Mesenteric fat pad (tissue), 1 donor: Measurements from ENCODE around the gene SSB. TPM values are rescaled to one million over a fixed set of nuclear protein-coding genes. Genes with fewer than 3 reads are reported as not detected.
"Not testable (repeated sequence)": the region's sequence is repeated elsewhere in the genome, so short reads cannot be mapped to it uniquely, and the experiment has no call there.

Experiments
- DNase-seq: peaks from one replicate; pipeline ENCODE4 v3.0.0-alpha.2; 2020; ENCODE audit warnings: low spot score
- total RNA-seq: library from RNA; stranded (reverse); fragmentation: NEBNext Ultra II Directional; extraction: Animal tissue kit (Norgen Biotek cat#: 25700); gene quantifications from one replicate; pipeline ENCODE4 v1.2.1, GENCODE V29; 2021
- donor health status: DM: yes; HTN: yes; CAD: no.

The SSB gene
- total RNA-seq, 1 donor from 2014 or later, result 184 TPM

DNA sequence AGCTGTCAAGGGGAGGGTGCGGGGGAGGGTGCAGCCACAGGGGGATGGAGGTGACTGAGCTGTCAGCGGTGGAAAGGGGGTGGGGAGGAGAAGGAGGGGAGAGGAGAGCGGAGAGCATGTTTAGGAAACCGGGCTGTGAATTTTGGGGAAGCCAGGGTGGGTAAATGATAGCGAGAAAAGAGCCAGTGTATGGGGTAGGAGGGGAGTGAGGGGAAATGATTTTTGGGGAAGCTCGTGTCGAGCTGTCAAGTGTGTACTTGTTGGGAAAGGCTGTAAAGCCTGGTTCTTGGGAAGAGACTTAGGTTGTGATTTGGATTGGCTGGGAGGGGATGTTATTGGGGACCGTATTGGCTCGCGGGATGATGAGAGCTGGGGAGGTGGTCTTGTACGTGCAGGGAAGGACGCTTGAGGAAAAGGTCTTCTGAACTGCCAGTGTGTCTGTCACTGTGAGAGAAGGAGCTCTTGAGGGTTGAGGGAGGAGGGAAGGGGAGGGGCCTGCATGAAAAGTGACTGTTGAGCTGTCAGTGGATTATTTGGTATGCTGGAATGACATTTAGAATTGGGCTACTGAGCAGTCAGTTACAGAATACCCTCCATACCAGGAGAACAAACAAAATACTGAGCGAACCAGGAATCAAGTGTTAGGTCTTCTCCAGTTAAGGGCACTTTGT, 29.6 kb downstream of the SSB start:
- DNase-seq, result no peak

DNA sequence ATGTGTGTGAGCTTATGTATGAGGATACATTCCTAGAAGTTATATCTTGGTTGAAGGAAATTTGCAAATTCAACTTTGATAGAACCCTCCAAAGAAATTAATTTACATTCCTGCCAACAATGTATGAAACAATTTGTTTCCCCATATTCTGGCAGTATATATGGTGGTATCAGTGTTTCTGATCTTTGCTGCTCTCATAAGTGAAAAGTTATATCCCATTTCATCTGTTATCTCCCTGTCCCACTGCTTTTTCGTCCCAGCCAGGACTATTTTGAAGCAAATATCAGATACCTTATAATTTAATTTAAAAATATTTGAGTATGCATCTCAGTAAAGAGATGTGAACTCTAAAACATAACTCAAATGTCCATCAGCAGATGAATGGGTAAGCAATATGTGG, 35.7 kb downstream of the SSB start:
- no peak for DNase-seq

DNA sequence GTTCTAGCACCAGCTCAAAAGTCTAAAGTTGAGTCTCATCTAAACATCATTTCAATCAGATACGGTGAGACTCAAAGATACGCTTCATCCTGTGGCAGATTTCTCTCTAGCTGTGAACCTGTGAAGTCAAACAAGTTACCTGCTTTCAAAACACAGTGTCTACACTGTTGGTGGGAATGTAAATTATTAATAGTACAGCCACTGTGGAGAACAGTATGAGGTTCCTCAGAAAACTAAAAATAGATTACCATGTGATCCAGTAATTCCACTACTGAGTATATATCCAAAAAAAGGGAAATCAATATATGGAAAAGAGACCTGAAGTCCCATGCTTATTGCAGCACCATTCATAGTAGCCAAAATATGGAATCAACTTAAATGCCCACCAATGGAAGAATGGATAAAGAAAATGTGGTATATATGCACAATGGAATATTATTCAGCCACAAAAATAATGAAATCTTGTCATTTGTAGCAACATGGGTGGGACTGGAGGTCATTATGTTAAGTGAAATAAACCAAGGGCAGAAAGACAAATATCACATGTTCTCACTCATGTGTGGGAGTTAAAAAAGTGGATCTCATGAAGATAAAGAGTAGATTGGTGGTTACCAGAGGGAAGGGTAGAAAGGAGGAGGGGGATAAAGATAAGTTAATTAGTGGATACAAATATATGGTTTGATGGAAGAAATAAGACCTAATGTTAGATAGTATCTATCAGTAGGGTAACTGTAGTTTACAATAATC, 40.2 kb downstream of the SSB start:
- no peak for DNase-seq

DNA sequence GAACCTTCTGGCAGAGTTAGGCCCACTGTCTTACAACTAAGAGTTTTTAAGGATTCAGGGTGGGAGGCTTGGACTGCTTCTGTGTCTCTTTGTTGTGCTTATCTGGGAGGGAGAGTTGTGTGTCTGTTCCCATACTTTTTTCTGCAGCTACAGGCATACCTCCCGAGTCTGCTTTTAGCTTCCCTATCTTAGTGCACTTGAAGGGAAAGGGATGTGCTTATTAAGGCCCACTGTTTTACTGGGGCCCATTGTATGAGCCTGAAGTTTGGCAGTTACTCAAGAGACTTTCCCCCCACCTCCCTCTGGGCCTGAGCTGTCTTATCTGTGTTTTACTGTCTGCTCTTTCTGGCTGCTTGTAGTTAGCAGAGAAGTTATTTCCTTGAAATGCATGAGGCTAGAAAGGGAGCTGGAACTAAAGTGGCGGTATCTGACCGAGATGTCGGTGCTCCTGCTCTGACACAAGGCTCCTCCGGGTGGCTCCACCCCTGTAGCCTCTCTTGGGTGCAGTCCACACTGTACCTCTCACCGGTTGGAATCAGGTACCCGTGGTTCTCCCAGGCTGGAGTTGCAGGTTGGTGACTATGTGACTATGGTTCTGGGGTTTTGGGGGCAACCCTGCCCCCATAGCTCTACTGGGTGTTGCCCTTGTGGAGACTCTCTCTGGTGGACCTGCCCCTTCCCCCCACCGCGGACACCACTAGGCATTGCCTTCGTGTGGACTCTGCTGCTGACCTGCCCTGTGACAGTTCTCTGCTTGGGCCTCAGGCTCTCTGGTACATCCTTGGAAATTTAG, 41.5 kb downstream of the SSB start:
- DNase-seq, result no peak

DNA sequence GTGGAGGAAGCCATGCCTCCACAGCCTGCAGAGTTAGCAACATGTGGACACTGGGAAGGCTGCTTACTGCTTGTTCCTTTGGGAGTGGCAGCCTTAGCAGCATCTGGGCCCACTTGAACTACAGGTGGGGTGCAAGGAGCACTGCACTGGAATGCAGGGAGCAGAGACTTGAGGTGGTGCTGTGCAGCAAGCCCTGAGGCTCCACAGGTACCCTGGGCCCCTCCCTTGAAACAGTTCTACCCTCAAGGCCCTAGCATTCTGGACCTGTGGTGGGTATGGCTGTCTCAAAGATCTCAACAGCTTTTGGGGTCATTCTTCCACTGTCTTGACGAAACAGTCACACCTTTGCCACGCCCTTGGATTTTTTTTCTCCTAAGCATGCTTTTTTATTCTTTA, 42.1 kb downstream of the SSB start:
- no peak for DNase-seq

DNA sequence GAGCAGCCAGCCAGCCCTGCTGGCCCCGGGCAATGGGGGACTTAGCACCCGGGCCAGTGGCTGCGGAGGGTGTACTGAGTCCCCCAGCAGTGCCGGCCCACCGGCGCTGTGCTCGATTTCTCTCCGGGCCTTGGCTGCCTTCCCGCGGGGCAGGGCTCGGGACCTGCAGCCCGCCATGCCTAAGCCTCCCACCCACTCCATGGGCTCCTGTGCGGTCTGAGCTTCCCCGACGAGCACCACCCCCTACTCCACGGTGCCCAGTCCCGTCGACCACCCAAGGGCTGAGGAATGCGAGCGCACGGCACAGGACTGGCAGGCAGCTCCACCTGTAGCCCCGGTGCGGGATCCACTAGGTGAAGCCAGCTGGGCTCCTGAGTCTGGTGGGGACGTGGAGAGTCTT, 43.0 kb downstream of the SSB start:
- not testable (repeated sequence) for DNase-seq

DNA sequence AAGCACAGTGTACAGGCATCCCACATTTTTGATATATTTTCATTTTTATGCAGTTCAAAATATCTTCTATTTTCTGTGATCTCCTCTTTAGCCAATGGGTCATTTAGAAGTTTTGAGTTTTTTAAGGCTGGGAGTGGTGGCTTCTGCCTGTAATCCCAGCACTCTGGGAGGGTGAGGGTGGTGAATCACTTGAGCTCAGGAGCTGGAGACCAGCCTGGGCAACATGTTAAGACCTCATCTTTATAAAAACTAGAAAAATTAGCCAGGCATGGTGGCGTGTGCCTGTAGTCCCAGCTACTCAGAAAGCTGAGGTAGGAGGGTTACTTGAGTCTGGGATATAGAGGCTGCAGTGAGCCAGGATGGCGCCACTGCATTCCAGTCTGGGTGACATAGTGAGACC, 46.3 kb downstream of the SSB start:
- no peak for DNase-seq

DNA sequence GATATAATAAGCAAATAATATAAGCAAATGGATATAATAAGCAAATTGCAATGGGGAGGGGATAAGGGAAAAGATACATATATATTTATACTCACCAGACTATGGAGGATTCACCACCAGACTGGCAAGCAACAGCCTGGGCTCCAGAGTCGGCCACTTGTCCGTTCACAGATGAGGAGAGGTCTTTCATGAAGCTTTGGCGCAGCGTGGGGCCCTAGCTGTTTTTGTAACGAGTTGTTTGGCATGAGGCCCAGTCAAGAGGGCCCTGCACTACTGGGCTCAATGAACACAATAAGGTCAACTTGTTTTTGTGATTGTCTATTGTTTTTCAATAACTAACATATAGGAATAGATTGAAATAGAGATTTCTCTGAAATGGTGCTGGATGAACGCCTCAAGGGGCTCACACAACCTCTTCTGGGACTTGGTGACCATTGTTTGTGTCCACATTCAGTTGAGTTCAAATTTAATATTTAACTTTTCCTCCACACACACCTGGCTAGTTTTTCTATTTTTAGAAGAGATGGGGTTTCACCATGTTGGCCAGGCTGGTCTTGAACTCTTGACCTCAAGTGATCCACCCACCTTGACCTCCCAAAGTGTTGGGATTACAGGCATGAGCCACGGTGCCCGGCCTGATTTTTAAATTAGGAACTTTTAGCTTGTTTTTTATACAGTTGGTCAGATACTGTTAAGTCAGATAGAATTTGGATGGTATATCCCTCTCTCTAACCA, 50.5 kb downstream of the SSB start:
- not testable (repeated sequence) for DNase-seq

DNA sequence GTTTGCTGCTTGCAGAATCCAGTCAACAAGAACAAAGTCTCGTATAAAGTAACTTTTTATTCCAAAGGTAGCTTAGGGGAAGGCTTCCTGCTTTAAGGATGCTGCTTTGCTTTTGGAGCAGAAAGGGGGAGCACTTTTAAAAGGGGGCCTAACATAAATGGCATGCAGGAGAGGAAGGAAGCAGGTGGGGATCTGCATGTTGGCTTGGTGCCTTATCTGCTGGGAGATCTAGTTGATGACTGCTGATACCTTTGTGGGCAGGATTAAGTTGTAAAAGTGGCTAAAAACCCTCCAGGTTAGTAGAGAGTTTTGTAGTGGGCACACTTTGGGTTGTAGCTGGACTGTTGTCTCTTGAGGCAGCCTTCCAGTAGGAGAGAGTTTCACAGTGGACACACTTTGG, 51.0 kb downstream of the SSB start:
- DNase-seq, result no peak

DNA sequence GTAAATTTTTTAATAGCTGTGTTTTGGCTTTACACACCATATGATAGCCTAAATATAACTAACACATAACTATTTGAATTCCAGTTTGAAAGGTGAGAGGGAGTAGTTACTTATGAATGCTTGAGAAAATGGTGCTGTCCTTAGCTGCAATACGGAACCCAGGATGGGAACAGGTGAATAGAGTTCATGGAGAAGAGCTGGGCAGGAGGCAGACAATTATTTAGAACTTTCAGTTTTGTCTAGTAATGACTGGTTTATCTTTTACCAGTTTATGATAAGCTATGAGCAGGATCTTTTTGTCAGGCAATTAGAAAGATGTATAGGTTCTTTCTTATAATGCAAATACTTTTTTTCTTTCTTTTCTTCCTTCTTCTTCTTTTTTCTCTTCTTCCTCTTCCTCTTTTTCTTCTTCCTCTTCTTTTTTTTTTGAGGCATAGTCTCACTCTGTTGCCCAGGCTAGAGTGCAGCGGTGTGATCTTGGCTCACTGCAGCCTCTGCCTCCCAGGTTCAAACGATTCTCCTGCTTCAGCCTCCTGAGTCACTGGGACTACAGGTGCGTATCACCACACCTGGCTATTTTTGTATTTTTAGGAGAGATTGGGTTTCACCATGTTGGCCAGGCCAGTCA, 54.5 kb downstream of the SSB start:
- no peak for DNase-seq

DNA sequence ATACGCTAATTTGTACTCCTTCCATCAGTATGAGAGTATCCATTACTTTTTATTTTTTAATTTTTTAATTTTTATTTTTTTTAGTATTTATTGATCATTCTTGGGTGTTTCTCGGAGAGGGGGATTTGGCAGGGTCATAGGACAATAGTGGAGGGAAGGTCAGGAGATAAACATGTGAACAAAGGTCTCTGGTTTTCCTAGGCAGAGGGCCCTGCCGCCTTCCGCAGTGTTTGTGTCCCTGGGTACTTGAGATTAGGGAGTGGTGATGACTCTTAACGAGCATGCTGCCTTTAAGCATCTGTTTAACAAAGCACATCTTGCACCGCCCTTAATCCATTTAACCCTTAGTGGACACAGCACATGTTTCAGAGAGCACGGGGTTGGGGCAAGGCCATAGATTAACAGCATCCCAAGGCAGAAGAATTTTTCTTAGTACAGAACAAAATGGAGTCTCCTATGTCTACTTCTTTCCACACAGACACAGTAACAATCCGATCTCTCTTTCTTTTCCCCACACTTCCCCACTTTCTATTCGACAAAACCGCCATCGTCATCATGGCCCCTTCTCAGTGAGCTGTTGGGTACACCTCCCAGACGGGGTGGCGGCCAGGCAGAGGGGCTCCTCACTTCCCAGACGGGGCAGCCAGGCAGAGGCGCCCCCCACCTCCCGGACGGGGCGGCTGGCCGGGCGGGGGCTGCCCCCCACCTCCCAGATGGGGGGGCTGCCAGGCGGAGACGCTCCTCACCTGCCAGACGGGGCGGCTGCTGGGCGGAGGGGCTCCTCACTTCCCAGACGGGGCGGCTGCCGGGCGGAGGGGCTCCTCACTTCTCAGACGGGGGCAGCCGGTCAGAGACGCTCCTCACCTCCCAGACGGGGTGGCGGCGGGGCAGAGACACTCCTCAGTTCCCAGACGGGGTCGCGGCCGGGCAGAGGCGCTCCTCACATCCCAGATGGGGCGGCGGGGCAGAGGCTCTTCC, 56.9 kb downstream of the SSB start:
- DNase-seq, result not testable (repeated sequence)

DNA sequence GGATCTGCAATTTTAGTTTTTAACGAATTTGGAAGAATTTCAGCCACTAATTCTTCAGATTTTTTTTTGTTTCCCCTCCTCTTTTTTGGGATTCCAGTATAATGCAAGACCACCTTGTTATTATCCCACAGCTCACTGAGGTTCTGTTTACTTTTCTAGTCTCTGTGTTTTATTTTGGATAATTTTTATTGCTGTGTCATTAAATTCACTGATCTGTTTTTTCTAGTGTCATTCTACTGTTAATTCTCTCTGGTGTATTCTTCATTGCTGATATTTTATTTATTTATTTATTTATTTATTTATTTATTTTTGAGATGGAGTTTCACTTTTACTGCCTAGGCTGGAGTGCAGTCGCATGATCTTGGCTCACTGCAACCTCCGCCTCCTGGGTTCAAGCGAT, 60.8 kb downstream of the SSB start:
- DNase-seq, result no peak

DNA sequence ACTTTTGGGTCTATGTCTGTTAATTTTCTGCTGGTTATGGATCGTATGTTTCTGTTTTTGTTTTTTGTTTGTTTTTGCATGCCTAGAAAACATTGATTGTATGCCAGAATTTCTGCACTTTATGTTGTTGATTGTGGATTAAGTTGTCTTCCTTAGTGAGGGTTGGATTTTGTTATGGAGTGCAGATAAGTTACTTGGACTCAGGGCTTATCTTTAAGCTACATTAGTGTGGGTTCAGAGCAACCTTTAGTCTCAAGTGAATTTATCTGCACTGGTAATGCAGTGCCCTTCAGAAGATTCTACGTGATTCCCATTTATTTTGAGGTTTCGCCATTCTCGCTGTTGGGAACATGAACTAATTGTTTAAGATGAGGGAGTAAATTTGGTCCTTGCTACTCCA, 61.5 kb downstream of the SSB start:
- DNase-seq, result no peak

Other genes with a start within 250 kb of the SSB start
- 17.5 TPM for gene FASTKD1, start 225.0 kb upstream of the SSB start, total RNA-seq
- gene PPIG, start 214.5 kb upstream of the SSB start, total RNA-seq, result 44.1 TPM
- not detected for gene CFAP210, start 104.5 kb upstream of the SSB start, total RNA-seq
- 9.9 TPM for gene PHOSPHO2, start 104.4 kb upstream of the SSB start, total RNA-seq
- gene KLHL23, start 65.0 kb upstream of the SSB start, total RNA-seq, result 3.1 TPM
- gene METTL5, start 26.0 kb downstream of the SSB start, total RNA-seq, result 69.4 TPM
- 62.9 TPM for gene UBR3, start 28.6 kb downstream of the SSB start, total RNA-seq